GM13977 (cell line): ENCODE results near the gene PRTFDC1.

Source experiments
- DNase-seq: peaks from one replicate; pipeline ENCODE4 v3.0.0; 2012; ENCODE audit warnings: low spot score
- CTCF ChIP-seq: IDR thresholded peaks from 2 replicates; pipeline ENCODE4 v1.5.1; 2012; ENCODE audit warnings: mild to moderate bottlenecking, control low read depth; ENCODE audit not compliant: insufficient read depth; ENCODE audit errors: extremely low read depth, missing control alignments
- in situ Hi-C: fragments of 300-500 bp; cut with MboI; formaldehyde crosslinking; loops from one replicate; pipeline ENCODE4 v1.12.0; 2022; ENCODE audit warnings: low sequenced_read_pairs, low pct_unique_long_range_greater_than_20kb, mixed read lengths, inconsistent platforms; ENCODE audit not compliant: unreplicated experiment

PRTFDC1 gene

GRCh38 chr10:24916365-24916764, 36.0 kb downstream of the PRTFDC1 start:
- in situ Hi-C loops: no loop called here
- no peak for DNase-seq
- TF ChIP-seq CTCF: no peak

DNA sequence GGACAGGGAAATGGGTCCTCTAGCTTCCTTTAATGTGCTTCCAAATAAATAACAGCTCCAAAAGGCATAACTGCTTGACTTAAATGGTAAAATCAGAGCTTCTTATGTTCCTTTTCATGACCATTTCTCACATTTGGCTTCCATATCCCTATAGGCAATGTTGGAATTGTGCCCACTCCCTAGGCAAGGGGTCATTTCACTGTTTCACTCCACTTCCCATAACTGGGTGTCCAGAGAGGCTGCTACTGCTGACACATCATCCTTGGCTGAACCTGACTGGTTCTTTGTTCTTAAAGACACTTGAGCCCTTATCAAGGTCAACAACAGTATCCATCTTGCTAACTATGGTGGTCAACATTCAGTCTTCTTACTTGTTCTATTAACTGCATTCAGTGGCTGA, 37.1 kb downstream of the PRTFDC1 start:
- DNase-seq: no peak
- in situ Hi-C loops: no loop called here
- no peak for TF ChIP-seq CTCF

GRCh38 chr10:24914148-24914547, 38.3 kb downstream of the PRTFDC1 start:
- no peak for DNase-seq
- in situ Hi-C loops: no loop called here
- no peak for TF ChIP-seq CTCF

DNA sequence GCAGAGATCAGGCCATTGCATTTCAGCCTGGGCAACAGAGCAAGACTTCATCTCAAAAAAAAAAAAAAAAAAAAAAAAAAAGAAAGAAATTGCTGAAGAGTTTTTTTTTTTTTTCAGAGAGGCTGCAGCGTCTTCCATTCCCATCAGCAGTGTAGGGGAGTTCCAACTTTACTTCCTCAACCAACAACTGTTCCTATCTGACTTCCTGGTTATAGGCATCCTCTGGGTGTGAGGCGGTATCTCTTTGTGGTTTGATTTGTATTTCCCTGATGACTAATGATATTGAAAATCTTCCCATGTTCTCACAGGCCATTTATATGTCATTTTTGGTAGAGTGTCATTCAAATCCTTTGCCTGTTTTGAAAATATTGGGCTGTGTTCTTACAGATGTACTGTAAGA, 40.2 kb downstream of the PRTFDC1 start:
- no peak for DNase-seq
- TF ChIP-seq CTCF: no peak
- in situ Hi-C loops: no loop called here

DNA sequence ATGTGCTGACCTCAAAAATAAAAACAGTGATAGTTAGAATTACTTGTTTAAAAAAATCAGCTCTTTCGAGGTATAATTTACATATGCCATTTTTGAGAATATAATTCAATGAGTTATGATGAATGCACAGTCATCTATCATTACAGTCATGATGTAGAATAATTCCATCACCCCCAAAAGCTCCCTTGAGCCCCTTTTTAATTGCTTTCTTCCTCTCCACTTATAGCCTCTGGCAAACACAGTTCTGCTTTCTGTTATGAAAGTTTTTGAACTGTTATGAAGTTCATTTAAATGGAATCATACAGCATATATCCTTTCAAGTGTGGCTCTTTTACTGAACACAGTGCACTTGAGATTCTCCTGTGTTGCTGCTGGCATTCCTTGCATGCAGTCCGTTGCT, 41.4 kb downstream of the PRTFDC1 start:
- TF ChIP-seq CTCF: no peak
- no peak for DNase-seq
- in situ Hi-C loops: no loop called here

DNA sequence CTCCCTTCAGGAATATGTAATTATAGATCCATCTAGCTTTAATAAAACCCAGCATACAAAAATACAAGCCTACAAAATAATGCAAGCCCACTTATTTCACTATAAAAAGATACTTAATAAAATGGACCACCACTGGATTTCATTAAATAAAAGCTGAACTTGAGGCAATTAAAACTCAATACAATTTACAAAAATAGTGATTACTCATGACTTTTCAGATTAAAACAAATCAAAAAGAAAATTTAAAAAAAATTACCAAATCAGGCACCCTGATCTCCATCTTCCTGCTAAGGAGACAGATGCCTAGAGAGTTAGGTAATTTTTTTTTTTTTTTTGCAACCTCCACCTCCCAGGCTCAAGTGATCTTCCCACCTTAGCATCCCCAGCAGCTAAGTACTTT, 41.8 kb downstream of the PRTFDC1 start:
- in situ Hi-C loops: no loop called here
- no peak for DNase-seq
- TF ChIP-seq CTCF: no peak

DNA sequence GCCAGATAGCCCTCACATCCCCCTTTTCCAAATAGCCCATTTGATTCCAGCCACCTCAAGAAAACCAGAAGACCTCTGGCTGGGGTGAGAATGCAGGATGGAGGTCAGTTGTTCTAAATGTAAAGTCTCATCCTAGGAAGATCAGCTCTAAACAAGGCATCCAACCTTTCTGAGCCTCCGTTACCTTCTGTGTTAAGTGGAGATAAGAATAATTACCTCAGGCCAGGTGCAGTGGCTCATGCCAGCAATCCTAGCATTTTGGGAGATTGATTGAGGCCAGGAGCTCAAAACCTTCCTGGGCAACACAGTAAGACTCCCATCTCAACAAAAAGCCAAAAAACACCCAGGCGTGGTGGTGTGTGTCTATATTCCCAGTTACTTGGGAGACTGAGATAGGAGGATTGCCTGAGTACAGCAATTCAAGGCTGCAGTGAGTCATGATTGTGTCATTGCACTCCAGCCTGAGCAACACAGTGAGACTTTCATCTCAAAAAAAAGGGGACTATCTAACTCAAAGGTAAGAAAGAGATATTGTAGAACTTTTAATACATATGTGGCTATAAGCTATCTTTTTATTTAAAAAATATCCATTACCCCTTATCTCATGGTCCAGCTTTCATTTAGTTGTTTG, 43.5 kb downstream of the PRTFDC1 start:
- in situ Hi-C loops: no loop called here
- no peak for DNase-seq
- no peak for TF ChIP-seq CTCF
